DOHH2 (cell line): ENCODE data around the gene MATN3.

Experiments used
- H3F3A ChIP-seq: fragments of 200-600 bp; sonication (generic), shearing (Covaris generic); 2 replicates; pipeline ENCODE4 v1.6.0; 2016; ENCODE audit warnings: antibody characterized with exemption, mild to moderate bottlenecking; ENCODE audit not compliant: control insufficient read depth, insufficient read depth
- H3K27ac ChIP-seq: fragments of 200-600 bp; sonication (generic); 2 replicates; pipeline ENCODE4 v1.5.1; 2014; ENCODE audit warnings: low read depth, mild to moderate bottlenecking, low read length, moderate library complexity
- H3K27me3 ChIP-seq: fragments of 200-600 bp; sonication (generic); 2 replicates; pipeline ENCODE4 v1.6.1; 2014; ENCODE audit warnings: mild to moderate bottlenecking, low read length, mixed read lengths; ENCODE audit not compliant: control insufficient read depth
- H3K36me3 ChIP-seq: fragments of 200-600 bp; sonication (generic); 2 replicates; pipeline ENCODE4 v1.6.1; 2014; ENCODE audit warnings: mild to moderate bottlenecking, low read length, moderate library complexity, mixed read lengths; ENCODE audit not compliant: control insufficient read depth
- H3K4me1 ChIP-seq: fragments of 200-600 bp; sonication (generic); 2 replicates; pipeline ENCODE4 v1.6.1; 2014; ENCODE audit warnings: mild to moderate bottlenecking, low read length, mixed read lengths; ENCODE audit not compliant: control insufficient read depth
- H3K4me2 ChIP-seq: fragments of 200-600 bp; sonication (generic); 2 replicates; pipeline ENCODE4 v1.6.0; 2014; ENCODE audit warnings: mild to moderate bottlenecking, low read length, moderate library complexity
- H3K4me3 ChIP-seq: fragments of 200-600 bp; sonication (generic); 2 replicates; pipeline ENCODE4 v1.5.1; 2014; ENCODE audit warnings: mild to moderate bottlenecking, low read length, mixed read lengths
- H3K79me2 ChIP-seq: fragments of 200-600 bp; sonication (generic); 2 replicates; pipeline ENCODE4 v1.6.1; 2014; ENCODE audit warnings: mild to moderate bottlenecking, low read length, mixed read lengths; ENCODE audit not compliant: control insufficient read depth
- H3K9me2 ChIP-seq: fragments of 200-600 bp; sonication (generic); replicated peaks from 2 replicates; pipeline ENCODE4 v1.6.1; 2014; ENCODE audit warnings: mild to moderate bottlenecking, low read length, mixed read lengths; ENCODE audit not compliant: control insufficient read depth
- H3K9me3 ChIP-seq: fragments of 200-600 bp; sonication (generic); 2 replicates; pipeline ENCODE4 v1.6.1; 2014; ENCODE audit warnings: antibody characterized with exemption, low read length, mixed read lengths; ENCODE audit not compliant: control insufficient read depth, insufficient read depth
- H4K20me1 ChIP-seq: fragments of 200-600 bp; sonication (generic); 2 replicates; pipeline ENCODE4 v1.6.0; 2014; ENCODE audit warnings: low read depth, mild to moderate bottlenecking, antibody characterized with exemption, low read length, moderate library complexity; ENCODE audit not compliant: control insufficient read depth, insufficient read depth
- EZH2phosphoT487 ChIP-seq: fragments of 200-600 bp; sonication (generic); IDR thresholded peaks from 2 replicates; pipeline ENCODE4 v1.6.1; 2017; ENCODE audit warnings: borderline replicate concordance, mild to moderate bottlenecking, antibody characterized with exemption, low read length, moderate library complexity, mixed read lengths
- TF ChIP-seq, protein P1 (sequence below): fragments of 200-600 bp; sonication (generic); IDR thresholded peaks from one replicate; pipeline ENCODE4 v1.5.1; 2014; ENCODE audit warnings: antibody characterized with exemption, mild to moderate bottlenecking, low read depth, low read length; ENCODE audit not compliant: poor library complexity, severe bottlenecking

Gene MATN3

DNA sequence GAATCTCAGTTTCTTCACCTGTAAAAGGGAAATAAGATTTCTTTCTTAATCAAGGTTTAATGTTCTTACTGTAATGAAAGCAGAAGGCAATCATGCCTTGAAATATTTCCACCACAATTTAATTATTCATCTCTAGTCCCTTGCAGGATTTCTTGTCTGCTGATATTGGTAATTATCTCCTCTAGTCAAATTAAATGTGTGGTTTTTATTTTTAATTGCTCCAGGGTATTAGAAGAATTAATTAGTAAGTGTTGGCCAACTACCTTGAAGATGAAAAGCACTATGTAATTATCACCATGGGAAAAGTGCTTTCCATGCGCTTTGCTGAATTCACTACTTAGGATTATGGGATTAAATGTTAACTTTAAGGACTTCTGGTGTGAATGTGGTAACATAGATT lies 47.6 kb upstream of the MATN3 start:
- H4K20me1 ChIP-seq: no peaks in the 10 kb centered on the region
- H3K4me1 ChIP-seq: no peaks in the 10 kb centered on the region
- no peak overlapping the region for H3K4me3 ChIP-seq
- H3F3A ChIP-seq: no peaks in the 10 kb centered on the region
- H3K27me3 ChIP-seq: peaks cover 20% of the 10 kb centered on the region
- H3K27ac ChIP-seq: no peak overlapping the region
- H3K79me2 ChIP-seq: no peaks in the 10 kb centered on the region
- no peaks in the 10 kb centered on the region for H3K9me2 ChIP-seq
- H3K36me3 ChIP-seq: no peaks in the 10 kb centered on the region
- no peaks in the 10 kb centered on the region for H3K9me3 ChIP-seq
- TF ChIP-seq, protein P1, sequence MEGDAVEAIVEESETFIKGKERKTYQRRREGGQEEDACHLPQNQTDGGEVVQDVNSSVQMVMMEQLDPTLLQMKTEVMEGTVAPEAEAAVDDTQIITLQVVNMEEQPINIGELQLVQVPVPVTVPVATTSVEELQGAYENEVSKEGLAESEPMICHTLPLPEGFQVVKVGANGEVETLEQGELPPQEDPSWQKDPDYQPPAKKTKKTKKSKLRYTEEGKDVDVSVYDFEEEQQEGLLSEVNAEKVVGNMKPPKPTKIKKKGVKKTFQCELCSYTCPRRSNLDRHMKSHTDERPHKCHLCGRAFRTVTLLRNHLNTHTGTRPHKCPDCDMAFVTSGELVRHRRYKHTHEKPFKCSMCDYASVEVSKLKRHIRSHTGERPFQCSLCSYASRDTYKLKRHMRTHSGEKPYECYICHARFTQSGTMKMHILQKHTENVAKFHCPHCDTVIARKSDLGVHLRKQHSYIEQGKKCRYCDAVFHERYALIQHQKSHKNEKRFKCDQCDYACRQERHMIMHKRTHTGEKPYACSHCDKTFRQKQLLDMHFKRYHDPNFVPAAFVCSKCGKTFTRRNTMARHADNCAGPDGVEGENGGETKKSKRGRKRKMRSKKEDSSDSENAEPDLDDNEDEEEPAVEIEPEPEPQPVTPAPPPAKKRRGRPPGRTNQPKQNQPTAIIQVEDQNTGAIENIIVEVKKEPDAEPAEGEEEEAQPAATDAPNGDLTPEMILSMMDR: no peak
- TF ChIP-seq EZH2phosphoT487: no peak
- no peak overlapping the region for H3K4me2 ChIP-seq

DNA sequence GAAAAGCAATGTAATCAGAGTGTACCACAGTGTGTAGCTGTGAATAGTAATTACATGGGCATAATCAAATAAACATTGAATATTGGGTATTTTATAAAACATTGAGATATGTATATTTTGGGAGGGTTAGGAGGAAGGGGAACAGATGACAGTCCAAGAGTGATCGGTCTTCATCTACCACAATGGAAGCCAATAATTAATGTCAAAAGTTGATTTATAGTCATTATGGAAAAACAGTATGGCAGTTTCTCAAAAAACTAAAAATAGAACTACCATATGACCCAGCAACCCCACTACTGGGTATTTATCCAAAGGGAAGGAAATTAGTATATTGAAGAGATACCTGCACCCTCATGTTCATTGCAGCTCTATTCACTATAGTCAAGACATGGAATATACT lies 44.8 kb upstream of the MATN3 start:
- TF ChIP-seq, protein P1: no peak
- no peak for TF ChIP-seq EZH2phosphoT487
- no peaks in the 10 kb centered on the region for H3K9me3 ChIP-seq
- no peaks in the 10 kb centered on the region; the same call in 1 of the 2 replicates for H3K79me2 ChIP-seq
- peaks cover 23% of the 10 kb centered on the region for H3K27me3 ChIP-seq
- H3F3A ChIP-seq: no peaks in the 10 kb centered on the region
- H4K20me1 ChIP-seq: no peaks in the 10 kb centered on the region
- H3K27ac ChIP-seq: no peak overlapping the region
- no peaks in the 10 kb centered on the region for H3K9me2 ChIP-seq
- no peak overlapping the region for H3K4me3 ChIP-seq
- H3K4me2 ChIP-seq: no peak overlapping the region
- peaks cover 9% of the 10 kb centered on the region for H3K4me1 ChIP-seq
- no peaks in the 10 kb centered on the region for H3K36me3 ChIP-seq

DNA sequence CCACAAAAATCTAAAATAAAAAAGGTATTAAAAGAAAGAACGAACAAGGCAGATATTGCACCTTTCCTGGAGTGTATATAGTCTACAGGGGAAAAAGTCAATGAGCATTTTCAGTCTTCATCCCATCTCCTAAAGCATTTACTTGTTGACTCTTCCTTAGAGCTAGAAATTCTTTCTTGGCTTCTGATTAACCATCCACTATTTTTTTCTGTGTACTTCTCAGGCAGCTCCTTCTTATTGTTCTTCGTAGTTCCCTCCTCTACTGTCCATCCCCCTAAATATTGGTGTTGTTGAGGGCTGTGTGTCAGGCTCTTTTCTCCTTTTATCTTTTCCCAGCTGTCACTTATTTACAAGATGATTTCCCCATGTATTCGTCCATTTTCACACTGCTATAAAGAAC lies 42.5 kb upstream of the MATN3 start:
- H3K79me2 ChIP-seq: peaks cover 15% of the 10 kb centered on the region
- 0 out of 2 replicates have a peak, but pooled peaks cover 3% of the 10 kb centered on the region for H4K20me1 ChIP-seq
- no peaks in the 10 kb centered on the region for H3K9me2 ChIP-seq
- peaks cover 13% of the 10 kb centered on the region for H3K4me1 ChIP-seq
- H3F3A ChIP-seq: 0 out of 2 replicates have a peak, but pooled peaks cover 6% of the 10 kb centered on the region
- TF ChIP-seq, protein P1: no peak
- TF ChIP-seq EZH2phosphoT487: no peak
- H3K27ac ChIP-seq: no peak overlapping the region
- peaks cover 23% of the 10 kb centered on the region for H3K27me3 ChIP-seq
- no peak overlapping the region for H3K4me3 ChIP-seq
- H3K36me3 ChIP-seq: peaks cover 4% of the 10 kb centered on the region; the same call in 1 of the 2 replicates
- no peaks in the 10 kb centered on the region for H3K9me3 ChIP-seq
- no peak overlapping the region for H3K4me2 ChIP-seq

DNA sequence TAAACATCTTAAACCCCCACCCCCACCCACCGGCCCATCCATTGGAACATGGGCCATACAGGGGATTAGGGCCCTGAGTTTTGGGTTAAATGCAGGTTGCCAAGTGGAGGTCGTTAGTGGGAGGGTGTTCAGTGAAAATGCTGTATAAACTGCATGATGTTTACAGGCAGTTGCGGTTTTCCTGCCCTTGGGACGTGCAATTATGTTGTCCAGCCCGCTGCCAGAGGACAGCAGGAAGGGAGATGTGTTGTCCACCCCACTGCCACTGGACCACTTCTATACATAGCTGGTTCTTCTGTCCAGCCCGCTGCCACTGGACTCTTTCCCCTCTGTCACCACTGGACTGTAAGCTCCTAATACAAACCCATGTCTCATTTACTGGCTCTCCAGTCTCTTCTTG lies 41.7 kb upstream of the MATN3 start:
- H3F3A ChIP-seq: 0 out of 2 replicates have a peak, but pooled peaks cover 6% of the 10 kb centered on the region
- H3K4me3 ChIP-seq: no peak overlapping the region
- peaks cover 23% of the 10 kb centered on the region for H3K27me3 ChIP-seq
- 0 out of 2 replicates have a peak, but pooled peaks cover 3% of the 10 kb centered on the region for H4K20me1 ChIP-seq
- no peak overlapping the region for H3K27ac ChIP-seq
- peaks cover 23% of the 10 kb centered on the region for H3K79me2 ChIP-seq
- TF ChIP-seq EZH2phosphoT487: no peak
- TF ChIP-seq, protein P1: no peak
- H3K9me3 ChIP-seq: no peaks in the 10 kb centered on the region
- H3K9me2 ChIP-seq: no peaks in the 10 kb centered on the region
- peaks cover 20% of the 10 kb centered on the region for H3K4me1 ChIP-seq
- no peak overlapping the region for H3K4me2 ChIP-seq
- H3K36me3 ChIP-seq: peaks cover 4% of the 10 kb centered on the region; the same call in 1 of the 2 replicates
